ENCODE data around the gene INPP5K.

Gene INPP5K

DNA sequence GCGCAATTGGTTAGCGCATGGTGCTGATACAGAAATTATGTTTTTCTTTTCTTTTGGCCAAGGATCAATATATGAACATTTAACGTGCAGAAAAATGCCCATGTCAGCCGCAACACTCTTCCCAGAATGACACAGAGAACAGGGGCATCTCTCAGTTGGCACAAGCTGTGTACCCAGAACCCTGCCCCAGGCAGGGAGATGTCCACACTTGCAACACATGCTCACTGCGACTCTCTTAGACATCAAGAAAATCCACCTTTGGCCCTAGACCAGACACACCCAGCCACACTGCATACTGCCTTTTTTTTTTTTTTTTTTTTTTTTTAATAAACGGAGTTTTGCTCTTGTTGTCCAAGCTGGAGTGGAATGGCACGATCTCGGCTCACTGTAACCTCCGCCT lies 29.2 kb upstream of the INPP5K start:
- no peak overlapping the region for H3K4me3 ChIP-seq (ENCODE audit: low read depth, low read length)
- TF ChIP-seq, protein P1, sequence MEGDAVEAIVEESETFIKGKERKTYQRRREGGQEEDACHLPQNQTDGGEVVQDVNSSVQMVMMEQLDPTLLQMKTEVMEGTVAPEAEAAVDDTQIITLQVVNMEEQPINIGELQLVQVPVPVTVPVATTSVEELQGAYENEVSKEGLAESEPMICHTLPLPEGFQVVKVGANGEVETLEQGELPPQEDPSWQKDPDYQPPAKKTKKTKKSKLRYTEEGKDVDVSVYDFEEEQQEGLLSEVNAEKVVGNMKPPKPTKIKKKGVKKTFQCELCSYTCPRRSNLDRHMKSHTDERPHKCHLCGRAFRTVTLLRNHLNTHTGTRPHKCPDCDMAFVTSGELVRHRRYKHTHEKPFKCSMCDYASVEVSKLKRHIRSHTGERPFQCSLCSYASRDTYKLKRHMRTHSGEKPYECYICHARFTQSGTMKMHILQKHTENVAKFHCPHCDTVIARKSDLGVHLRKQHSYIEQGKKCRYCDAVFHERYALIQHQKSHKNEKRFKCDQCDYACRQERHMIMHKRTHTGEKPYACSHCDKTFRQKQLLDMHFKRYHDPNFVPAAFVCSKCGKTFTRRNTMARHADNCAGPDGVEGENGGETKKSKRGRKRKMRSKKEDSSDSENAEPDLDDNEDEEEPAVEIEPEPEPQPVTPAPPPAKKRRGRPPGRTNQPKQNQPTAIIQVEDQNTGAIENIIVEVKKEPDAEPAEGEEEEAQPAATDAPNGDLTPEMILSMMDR (IDR thresholded peaks at IDR 0.05; ENCODE audit: borderline replicate concordance, insufficient read depth, low read depth, low read length): no peak

DNA sequence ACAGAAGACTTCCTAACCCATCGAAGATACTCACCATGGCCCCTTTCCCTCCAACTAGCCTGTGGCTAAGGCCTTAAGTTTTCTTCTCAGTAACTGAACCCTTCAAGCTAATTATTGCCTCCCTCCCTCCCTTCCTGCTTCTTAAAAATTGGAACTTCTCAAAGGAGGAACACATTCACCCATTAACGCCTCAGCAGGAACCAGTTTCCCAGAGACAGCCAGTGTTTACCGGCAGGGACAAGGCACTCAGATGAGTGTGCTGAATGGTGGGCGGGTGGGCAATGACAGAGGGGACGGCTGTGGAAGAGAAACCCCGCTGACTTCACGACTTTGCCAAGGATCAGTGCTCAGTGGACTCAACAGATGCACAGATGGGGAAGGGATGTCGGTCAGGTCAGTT lies 25.9 kb upstream of the INPP5K start:
- no peak overlapping the region for H3K4me3 ChIP-seq (ENCODE audit: low read depth, low read length)
- TF ChIP-seq, protein P1 (IDR thresholded peaks at IDR 0.05; ENCODE audit: borderline replicate concordance, insufficient read depth, low read depth, low read length): no peak

DNA sequence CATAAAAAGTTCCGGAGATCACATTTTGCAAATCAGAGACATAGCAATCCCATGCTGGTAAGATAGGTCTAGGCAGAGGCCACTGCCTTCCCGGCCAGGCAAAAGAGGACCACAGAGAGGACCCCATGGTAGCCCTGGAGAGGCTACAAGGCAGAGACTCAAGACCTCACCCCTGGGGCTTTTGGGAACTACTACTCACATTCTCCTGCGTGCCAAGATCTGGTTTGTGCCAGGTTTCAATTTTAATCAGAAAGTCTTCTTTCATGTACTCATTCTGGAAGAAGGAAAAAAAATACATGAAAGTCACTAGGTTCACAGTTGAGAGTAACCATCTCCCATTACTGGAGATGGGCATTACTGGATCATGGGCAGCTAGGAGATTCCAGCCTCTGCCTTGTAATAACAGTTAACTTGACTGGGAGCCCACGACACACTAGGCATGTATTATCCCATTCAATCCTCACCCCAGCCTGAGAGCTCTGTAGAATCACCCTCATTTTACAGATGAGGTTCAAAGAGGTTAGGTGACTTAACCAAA lies 25.0 kb upstream of the INPP5K start:
- TF ChIP-seq, protein P1 (IDR thresholded peaks at IDR 0.05; ENCODE audit: borderline replicate concordance, insufficient read depth, low read depth, low read length): no peak
- no peak overlapping the region for H3K4me3 ChIP-seq (ENCODE audit: low read depth, low read length)

DNA sequence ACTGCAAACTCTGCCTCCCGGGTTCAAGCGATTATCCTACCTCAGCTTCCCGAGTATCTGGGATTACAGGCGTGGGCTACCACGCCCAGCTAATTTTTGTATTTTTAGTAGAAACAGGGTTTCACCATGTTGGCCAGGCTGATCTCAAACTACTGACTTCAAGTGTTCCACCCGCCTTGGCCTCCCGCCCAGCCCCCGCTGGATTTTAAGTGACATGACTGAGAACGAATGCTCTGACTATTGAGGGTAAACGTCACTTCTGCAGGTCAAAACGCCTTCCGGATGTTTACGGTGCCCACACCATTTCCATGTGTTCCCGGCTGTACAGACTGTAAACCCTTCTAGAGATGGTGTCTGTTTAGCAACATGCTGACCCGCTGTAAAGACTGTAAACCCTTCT lies 23.4 kb upstream of the INPP5K start:
- TF ChIP-seq, protein P1 (IDR thresholded peaks at IDR 0.05; ENCODE audit: borderline replicate concordance, insufficient read depth, low read depth, low read length): no peak
- no peak overlapping the region for H3K4me3 ChIP-seq (ENCODE audit: low read depth, low read length)

DNA sequence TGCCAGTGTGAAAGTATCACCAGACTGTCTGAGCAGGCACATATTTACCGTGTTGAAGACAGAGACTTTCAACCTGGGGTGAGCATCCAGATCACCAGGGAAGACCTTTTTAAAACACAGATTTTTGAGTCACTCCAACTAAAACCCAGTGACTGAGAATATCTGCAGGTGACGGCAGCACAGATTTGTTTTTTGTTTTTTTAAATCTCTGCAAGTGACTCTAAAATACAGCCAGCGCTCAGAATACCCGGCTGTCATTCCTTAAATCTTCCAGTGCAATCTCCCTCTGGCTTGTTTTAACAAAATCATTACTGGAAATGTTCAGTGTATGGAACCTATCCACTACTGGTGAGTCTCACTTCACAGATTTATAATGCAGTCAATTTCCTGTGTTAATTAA lies 19.3 kb upstream of the INPP5K start:
- H3K4me3 ChIP-seq (ENCODE audit: low read depth, low read length): no peak overlapping the region
- TF ChIP-seq, protein P1 (IDR thresholded peaks at IDR 0.05; ENCODE audit: borderline replicate concordance, insufficient read depth, low read depth, low read length): no peak

DNA sequence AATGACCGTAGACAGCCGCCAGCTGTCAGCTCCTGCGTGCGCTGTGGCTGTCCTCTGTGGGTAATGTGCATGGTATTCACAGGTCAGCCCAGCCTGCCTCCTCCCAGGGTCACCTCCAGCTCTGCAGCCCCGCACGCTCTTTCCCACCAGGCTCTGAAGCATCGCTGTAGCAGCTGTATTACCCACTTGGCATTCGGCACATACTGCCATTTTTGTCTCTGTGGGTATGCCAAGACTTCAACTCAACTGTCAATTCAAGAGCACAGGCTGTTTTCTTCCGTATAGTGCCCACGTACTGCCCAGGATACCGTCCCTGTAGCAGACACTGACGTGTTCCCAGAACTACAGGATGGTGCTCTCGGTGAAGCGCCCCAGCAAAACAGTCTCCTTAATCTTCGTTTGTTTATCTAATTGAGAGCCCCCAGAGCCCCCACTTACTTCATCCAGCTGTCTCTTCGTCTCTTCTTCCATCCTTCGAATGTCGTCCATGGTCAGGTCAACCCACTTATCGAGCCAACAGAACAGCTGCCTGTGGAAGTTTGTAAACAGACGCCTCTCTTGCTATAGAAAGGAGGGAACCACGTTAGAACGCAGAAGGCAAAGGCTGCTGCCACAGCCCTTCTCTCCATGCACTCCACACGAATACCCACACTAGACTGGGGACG lies 17.4 kb upstream of the INPP5K start:
- no peak overlapping the region for H3K4me3 ChIP-seq (ENCODE audit: low read depth, low read length)
- TF ChIP-seq, protein P1 (IDR thresholded peaks at IDR 0.05; ENCODE audit: borderline replicate concordance, insufficient read depth, low read depth, low read length): no peak

All from GM12875 (cell line).